AG09309 (cell line): Measurements from ENCODE around the gene LGR5.

Source experiments
- DNase-seq: peaks from one replicate; pipeline ENCODE4 v3.0.0-alpha.2; 2010; ENCODE audit warnings: low read depth
- H3K4me3 ChIP-seq: 2 replicates; pipeline ENCODE4 v1.5.1; 2011; ENCODE audit warnings: mild to moderate bottlenecking, low read depth, low read length, moderate library complexity; ENCODE audit not compliant: control insufficient read depth
- TF ChIP-seq, protein P1 (sequence below): IDR thresholded peaks from 2 replicates; pipeline ENCODE4 v1.5.1; 2011; ENCODE audit warnings: mild to moderate bottlenecking, low read depth, low read length, inconsistent platforms; ENCODE audit not compliant: insufficient read depth, control insufficient read depth; ENCODE audit errors: missing control alignments

LGR5 gene

DNA sequence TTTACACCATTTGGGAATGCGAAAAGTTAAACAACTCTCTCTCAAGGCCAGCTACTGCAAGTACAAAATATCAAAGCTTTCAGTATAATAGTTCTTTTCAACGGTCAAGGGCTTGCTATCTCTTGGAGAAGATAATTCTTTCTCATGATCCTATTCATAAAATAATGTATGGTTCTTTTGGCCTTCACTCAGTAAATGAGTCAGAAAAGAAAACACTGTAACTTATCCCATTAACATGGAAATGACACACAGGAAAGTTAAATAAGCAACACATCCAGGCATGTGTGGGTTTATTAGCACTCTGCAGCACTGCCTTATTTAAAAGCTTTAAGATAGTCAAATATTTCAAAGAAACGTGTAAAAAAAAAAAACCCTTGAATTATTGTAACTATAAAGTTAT is 187.2 kb downstream of the LGR5 start:
- no peak overlapping the region for H3K4me3 ChIP-seq
- TF ChIP-seq, protein P1, sequence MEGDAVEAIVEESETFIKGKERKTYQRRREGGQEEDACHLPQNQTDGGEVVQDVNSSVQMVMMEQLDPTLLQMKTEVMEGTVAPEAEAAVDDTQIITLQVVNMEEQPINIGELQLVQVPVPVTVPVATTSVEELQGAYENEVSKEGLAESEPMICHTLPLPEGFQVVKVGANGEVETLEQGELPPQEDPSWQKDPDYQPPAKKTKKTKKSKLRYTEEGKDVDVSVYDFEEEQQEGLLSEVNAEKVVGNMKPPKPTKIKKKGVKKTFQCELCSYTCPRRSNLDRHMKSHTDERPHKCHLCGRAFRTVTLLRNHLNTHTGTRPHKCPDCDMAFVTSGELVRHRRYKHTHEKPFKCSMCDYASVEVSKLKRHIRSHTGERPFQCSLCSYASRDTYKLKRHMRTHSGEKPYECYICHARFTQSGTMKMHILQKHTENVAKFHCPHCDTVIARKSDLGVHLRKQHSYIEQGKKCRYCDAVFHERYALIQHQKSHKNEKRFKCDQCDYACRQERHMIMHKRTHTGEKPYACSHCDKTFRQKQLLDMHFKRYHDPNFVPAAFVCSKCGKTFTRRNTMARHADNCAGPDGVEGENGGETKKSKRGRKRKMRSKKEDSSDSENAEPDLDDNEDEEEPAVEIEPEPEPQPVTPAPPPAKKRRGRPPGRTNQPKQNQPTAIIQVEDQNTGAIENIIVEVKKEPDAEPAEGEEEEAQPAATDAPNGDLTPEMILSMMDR: no peak
- no peak for DNase-seq

DNA sequence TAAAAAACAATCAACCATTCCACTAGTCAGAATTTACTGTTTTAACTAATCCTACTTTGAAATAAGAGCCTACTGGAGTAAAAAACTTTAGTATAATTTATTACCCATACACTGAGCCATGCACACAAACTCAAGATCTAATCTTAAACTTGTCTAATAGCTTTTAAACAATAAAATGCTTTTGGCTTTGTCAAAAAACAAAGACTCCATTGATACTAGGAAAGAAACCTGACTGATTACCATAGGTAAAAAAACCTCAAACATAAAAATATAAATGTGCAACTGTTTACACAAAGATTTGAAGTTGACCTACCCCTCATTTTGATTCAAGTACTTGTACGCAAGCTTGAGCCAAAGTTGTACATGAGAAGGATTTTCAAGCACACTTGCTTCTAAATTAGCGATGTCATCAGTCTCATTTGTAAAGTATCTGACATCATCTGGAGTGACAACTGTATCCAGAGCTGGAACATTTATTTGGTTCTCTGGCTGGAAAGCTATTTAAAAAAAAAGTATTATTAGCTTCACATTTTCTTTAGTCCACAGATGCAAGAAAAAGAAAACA is 187.9 kb downstream of the LGR5 start:
- TF ChIP-seq, protein P1: no peak
- no peak overlapping the region for H3K4me3 ChIP-seq
- no peak for DNase-seq
